Cerebellar cortex (tissue), 1 donor: ENCODE results near the gene OR51B4.
"Not testable (repeated sequence)": the region's sequence is repeated elsewhere in the genome, so short reads cannot be mapped to it uniquely, and the experiment has no call there.

Source experiments
- DNase-seq: peaks from one replicate; pipeline ENCODE4 v3.0.0-alpha.2; 2015; ENCODE audit warnings: low spot score

Gene OR51B4

GRCh38 chr11:5274395-5274794 lies 27.4 kb downstream of the OR51B4 start:
- DNase-seq: no peak

GRCh38 chr11:5272395-5273017 lies 29.2 kb downstream of the OR51B4 start:
- no peak for DNase-seq

- no peak for DNase-seq
Measured at GRCh38 chr11:5269715-5270147, 32.0 kb downstream of the OR51B4 start, which contains the start of gene HBE1. Gene HBE1 (minus strand): TSS chr11:5269945. CDS start chr11:5269890, 55 bp downstream.

- no peak for DNase-seq
Measured at GRCh38 chr11:5267033-5267563, 34.6 kb downstream of the OR51B4 start.

- no peak for DNase-seq
Measured at GRCh38 chr11:5266609-5267008, 35.1 kb downstream of the OR51B4 start.

GRCh38 chr11:5265832-5266231 lies 35.9 kb downstream of the OR51B4 start:
- DNase-seq: no peak

GRCh38 chr11:5258543-5259262 lies 43.0 kb downstream of the OR51B4 start:
- no peak for DNase-seq

- DNase-seq: no peak
Measured at GRCh38 chr11:5257296-5257695, 44.5 kb downstream of the OR51B4 start.

GRCh38 chr11:5254646-5255413 lies 46.9 kb downstream of the OR51B4 start, which contains the start of gene HBG2:
Gene HBG2 (minus strand): TSS chr11:5254781. CDS start chr11:5254728, 53 bp downstream.
- not testable (repeated sequence) for DNase-seq

GRCh38 chr11:5254023-5254422 lies 47.7 kb downstream of the OR51B4 start:
- not testable (repeated sequence) for DNase-seq

- DNase-seq: not testable (repeated sequence)
Measured at GRCh38 chr11:5253440-5253839, 48.3 kb downstream of the OR51B4 start.

- DNase-seq: no peak
Measured at GRCh38 chr11:5252919-5253265, 48.9 kb downstream of the OR51B4 start.

- DNase-seq: no peak
Measured at GRCh38 chr11:5252192-5252918, 49.4 kb downstream of the OR51B4 start.

- DNase-seq: no peak
Measured at GRCh38 chr11:5251746-5252145, 50.0 kb downstream of the OR51B4 start.
